H1 (cell line): Measurements from ENCODE around the gene AXIN2. TPM values are rescaled to one million over a fixed set of nuclear protein-coding genes. Genes with fewer than 3 reads are reported as not detected.
A peak's percentile ranks its signal among the peaks of the same experiment; 100 is the strongest.

Experiments
- CTCF ChIA-PET: fragments of 300-600 bp; sonication (Branson Sonifier 250); formaldehyde crosslinking; loops from one replicate; lab custom pipeline; 2021; ENCODE audit not compliant: partially characterized antibody; lab: Charles Lee
- POLR2A ChIA-PET: fragments of 300-600 bp; sonication (Branson Sonifier 250); formaldehyde crosslinking; loops from one replicate; lab custom pipeline; 2021; ENCODE audit warnings: inconsistent platforms; ENCODE audit not compliant: partially characterized antibody; lab: Charles Lee
- DNase-seq, 2 experiments: peaks; one replicate each; pipeline versions ENCODE4 v3.0.0 to v3.0.0-alpha.2; 2010 to 2022; ENCODE audit warnings: low spot score in 2 of 2, low read depth in 1 of 2, mixed read lengths in 1 of 2
- FAIRE-seq: peaks from 2 replicates; lab custom pipeline; 2011; peaks lifted over from hg19 to GRCh38; lab: Jason Lieb, UNC
- H2AFZ ChIP-seq: 2 replicates; pipeline ENCODE4 v1.8.1; 2012; ENCODE audit warnings: low read length, inconsistent platforms
- H2AK5ac ChIP-seq: 2 replicates; pipeline ENCODE4 v1.6.1; 2013; ENCODE audit warnings: low read depth, low read length
- H2BK120ac ChIP-seq: replicated peaks from 2 replicates; pipeline ENCODE3; 2013; ENCODE audit warnings: low read depth, low read length, inconsistent platforms
- H2BK12ac ChIP-seq: 2 replicates; pipeline ENCODE4 v1.6.1; 2013; ENCODE audit warnings: low read depth, low read length
- H2BK15ac ChIP-seq: 2 replicates; pipeline ENCODE4 v1.6.1; 2013; ENCODE audit warnings: low read length
- H2BK20ac ChIP-seq: 2 replicates; pipeline ENCODE4 v1.6.1; 2013; ENCODE audit warnings: low read length
- H2BK5ac ChIP-seq: 2 replicates; pipeline ENCODE4 v1.6.1; 2013; ENCODE audit warnings: low read depth, low read length
- H3K14ac ChIP-seq: 2 replicates; pipeline ENCODE4 v1.6.1; 2013; ENCODE audit warnings: inconsistent platforms; ENCODE audit not compliant: insufficient read length
- H3K18ac ChIP-seq: 2 replicates; pipeline ENCODE4 v1.6.1; 2013; ENCODE audit warnings: low read length; ENCODE audit errors: extremely low read depth
- H3K23ac ChIP-seq: 2 replicates; pipeline ENCODE4 v1.6.1; 2013; ENCODE audit warnings: inconsistent platforms; ENCODE audit not compliant: insufficient read length
- H3K23me2 ChIP-seq: 2 replicates; pipeline ENCODE4 v1.6.1; 2013; ENCODE audit warnings: low read depth, low read length
- H3K27ac ChIP-seq: 2 replicates; pipeline ENCODE4 v1.6.1; 2011; ENCODE audit warnings: low read depth, low read length, inconsistent platforms
- H3K27me3 ChIP-seq, 4 experiments: replicated peaks in 1 of 4; 1 replicate in 1 of 4; 2 replicates in 3 of 4; pipeline versions ENCODE4 v1.6.1 to v1.8.1; 2011 to 2013; ENCODE audit warnings: low read length in 3 of 4, mild to moderate bottlenecking in 3 of 4, inconsistent platforms in 2 of 4, mixed read lengths in 2 of 4, moderate library complexity in 1 of 4; ENCODE audit not compliant: control insufficient read depth in 3 of 4, insufficient read depth in 3 of 4; ENCODE audit errors: extremely low read depth in 1 of 4
- H3K36me3 ChIP-seq, 4 experiments: 2 replicates each; pipeline versions ENCODE4 v1.6.1 to v1.8.1; 2011 to 2013; ENCODE audit warnings: mild to moderate bottlenecking in 4 of 4, low read length in 3 of 4, moderate library complexity in 2 of 4, control low read depth in 1 of 4, inconsistent platforms in 1 of 4; ENCODE audit not compliant: insufficient read depth in 4 of 4, control insufficient read depth in 2 of 4
- H3K4ac ChIP-seq: replicated peaks from 2 replicates; pipeline ENCODE3; 2013; ENCODE audit warnings: low read length, low read depth, mixed read lengths, inconsistent platforms; ENCODE audit not compliant: insufficient read length
- H3K4me1 ChIP-seq, 4 experiments: replicated peaks in 1 of 4; 1 replicate in 1 of 4; 2 replicates in 3 of 4; pipeline versions ENCODE4 v1.6.1 to v1.8.1; 2011 to 2013; ENCODE audit warnings: low read length in 3 of 4, inconsistent platforms in 2 of 4, mixed read lengths in 1 of 4; ENCODE audit not compliant: insufficient read depth in 4 of 4, control insufficient read depth in 3 of 4
- H3K4me2 ChIP-seq, 2 experiments: 2 replicates each; pipeline versions ENCODE4 v1.6.1 to v1.8.1; 2011 to 2013; ENCODE audit warnings: low read depth in 2 of 2, low read length in 2 of 2, control low read depth in 1 of 2, inconsistent platforms in 1 of 2, mild to moderate bottlenecking in 1 of 2; ENCODE audit not compliant: insufficient read depth in 1 of 2
- H3K4me3 ChIP-seq, 4 experiments: fragments of 200-600, 300-600 bp in 1 of 4; sonication (generic), shearing (Covaris generic), sonication (Bioruptor Twin) in 1 of 4; 2 replicates each; pipeline versions ENCODE4 v1.5.1 to v1.8.1; 2011 to 2016; ENCODE audit warnings: low read length in 4 of 4, low read depth in 3 of 4, control low read depth in 2 of 4, inconsistent platforms in 2 of 4, mild to moderate bottlenecking in 2 of 4, mixed read lengths in 1 of 4, moderate library complexity in 1 of 4; ENCODE audit not compliant: insufficient read depth in 2 of 4; ENCODE audit errors: extremely low read depth in 1 of 4
- H3K56ac ChIP-seq: replicated peaks from 2 replicates; pipeline ENCODE3; 2013; ENCODE audit warnings: low read depth, mild to moderate bottlenecking, mixed read lengths, low read length, inconsistent platforms; ENCODE audit not compliant: insufficient read length
- H3K79me1 ChIP-seq: 2 replicates; pipeline ENCODE4 v1.6.1; 2013; ENCODE audit warnings: low read depth, low read length, control low read depth
- H3K79me2 ChIP-seq, 2 experiments: 2 replicates each; pipeline versions ENCODE4 v1.6.1 to v1.8.1; 2012 to 2013; ENCODE audit warnings: low read length in 2 of 2, mild to moderate bottlenecking in 2 of 2, inconsistent platforms in 1 of 2; ENCODE audit not compliant: insufficient read depth in 2 of 2, control insufficient read depth in 1 of 2
- H3K9ac ChIP-seq, 4 experiments: replicated peaks in 1 of 4; 1 replicate in 1 of 4; 2 replicates in 3 of 4; pipeline versions ENCODE4 v1.6.1 to v1.8.1; 2011 to 2013; ENCODE audit warnings: low read depth in 3 of 4, low read length in 3 of 4, control low read depth in 2 of 4, mild to moderate bottlenecking in 2 of 4, moderate library complexity in 2 of 4, inconsistent platforms in 1 of 4; ENCODE audit errors: extremely low read depth in 1 of 4
- H3K9me3 ChIP-seq, 2 experiments: 2 replicates each; pipeline versions ENCODE4 v1.6.1 to v1.8.1; 2012 to 2013; ENCODE audit warnings: mild to moderate bottlenecking in 2 of 2, moderate library complexity in 2 of 2, control low read depth in 1 of 2, inconsistent platforms in 1 of 2, low read depth in 1 of 2, low read length in 1 of 2, mixed read lengths in 1 of 2; ENCODE audit not compliant: insufficient read depth in 2 of 2
- H4K20me1 ChIP-seq, 2 experiments: replicated peaks in 1 of 2; 2 replicates each; pipeline versions ENCODE3 to v1.8.1; 2011 to 2013; ENCODE audit warnings: inconsistent platforms in 2 of 2, low read length in 2 of 2, mild to moderate bottlenecking in 1 of 2; ENCODE audit not compliant: insufficient read depth in 2 of 2, control insufficient read depth in 1 of 2
- H4K5ac ChIP-seq: 2 replicates; pipeline ENCODE4 v1.6.1; 2013; ENCODE audit warnings: low read length, low read depth, mixed read lengths, inconsistent platforms; ENCODE audit not compliant: insufficient read length
- H4K8ac ChIP-seq: 2 replicates; pipeline ENCODE4 v1.8.0; 2013; ENCODE audit warnings: mild to moderate bottlenecking, moderate library complexity, low read length, inconsistent platforms; ENCODE audit not compliant: insufficient read depth; ENCODE audit errors: extremely low read depth
- H4K91ac ChIP-seq: replicated peaks from 2 replicates; pipeline ENCODE3; 2013; ENCODE audit warnings: low read length, mixed read lengths, inconsistent platforms; ENCODE audit not compliant: insufficient read length
- BACH1 ChIP-seq: IDR thresholded peaks from 2 replicates; pipeline ENCODE4 v1.6.1; 2012; ENCODE audit warnings: low read length, improper control_type of control experiment
- CBX5 ChIP-seq: fragments of 300-800, 300-1000 bp; sonication (generic); IDR thresholded peaks from 2 replicates; pipeline ENCODE4 v1.7.1; 2016; ENCODE audit warnings: antibody characterized with exemption, low read length, low read depth
- KDM5A ChIP-seq: fragments of 200-600 bp; IDR thresholded peaks from 2 replicates; pipeline ENCODE4 v1.7.1; 2012; ENCODE audit warnings: mild to moderate bottlenecking, low read length, inconsistent platforms, mixed read lengths
- RBBP5 ChIP-seq: IDR thresholded peaks from 2 replicates; pipeline ENCODE4 v1.7.1; 2012; ENCODE audit warnings: low read depth, mild to moderate bottlenecking, inconsistent platforms, low read length, moderate library complexity, borderline replicate concordance
- RNF2 ChIP-seq: fragments of 200-900, 300-1000 bp; sonication (generic); IDR thresholded peaks from 2 replicates; pipeline ENCODE4 v1.7.1; 2016; ENCODE audit warnings: borderline replicate concordance, low read depth, mild to moderate bottlenecking, antibody characterized with exemption, low read length; ENCODE audit not compliant: poor library complexity, severe bottlenecking; ENCODE audit errors: missing control alignments
- SIRT6 ChIP-seq: IDR thresholded peaks from one replicate; pipeline ENCODE4 v1.7.1; 2012; ENCODE audit warnings: low read length, inconsistent platforms
- TCF12 ChIP-seq: IDR thresholded peaks from 2 replicates; pipeline ENCODE4 v1.6.1; 2011; ENCODE audit warnings: low read depth, mild to moderate bottlenecking, low read length
- YY1 ChIP-seq: IDR thresholded peaks from 2 replicates; pipeline ENCODE4 v1.6.1; 2011; ENCODE audit warnings: low read depth, mild to moderate bottlenecking, low read length
- WGBS, 2 experiments: shearing (Covaris generic) in 1 of 2; methylation state at CpG; one replicate each; pipeline versions ENCODE4 v1.1.6 to v1.1.7; 2013 to 2015; ENCODE audit warnings: low lambda C conversion rate in 2 of 2, mixed read lengths in 2 of 2, inconsistent platforms in 1 of 2, low coverage in 1 of 2, missing lambda C conversion rate in 1 of 2; ENCODE audit not compliant: insufficient replicate concordance in 2 of 2, insufficient coverage in 1 of 2, insufficient read length in 1 of 2; ENCODE audit errors: extremely low coverage in 1 of 2, missing lambda C conversion rate in 1 of 2; 5-methylcytosine and 5-hydroxymethylcytosine counted together
- polyA plus RNA-seq, 7 experiments: library from polyadenylated mRNA; depleted of rRNA in 3 of 7; stranded (reverse) in 5 of 7; unstranded in 2 of 7; fragments of >200 nt in 5 of 7; fragments of 200-250 nt in 2 of 7; gene quantifications; 1 replicate in 5 of 7; 2 replicates in 1 of 7; 4 replicates in 1 of 7; pipeline versions ENCODE4 v1.2.1 to v1.2.3, GENCODE V29; 2011 to 2013; ENCODE audit warnings: missing spikeins in 2 of 7, mixed read lengths in 2 of 7
- total RNA-seq: library from RNA; stranded (reverse); fragmentation: NEBNext Ultra II Directional; extraction: Animal tissue kit (Norgen Biotek cat#: 25700); gene quantifications from 2 replicates; pipeline ENCODE4 v1.2.1, GENCODE V29; 2021
- TF ChIP-seq, protein P1 (sequence below): IDR thresholded peaks from 2 replicates; pipeline ENCODE4 v1.6.1; 2011; ENCODE audit warnings: low read length, improper control_type of control experiment

AXIN2 gene
- total and polyA plus RNA-seq, 2 of the 8 experiments (the other 6 are each of a cell fraction or from before 2014, with no cell fraction given): 17.7 to 33.4 TPM

DNA sequence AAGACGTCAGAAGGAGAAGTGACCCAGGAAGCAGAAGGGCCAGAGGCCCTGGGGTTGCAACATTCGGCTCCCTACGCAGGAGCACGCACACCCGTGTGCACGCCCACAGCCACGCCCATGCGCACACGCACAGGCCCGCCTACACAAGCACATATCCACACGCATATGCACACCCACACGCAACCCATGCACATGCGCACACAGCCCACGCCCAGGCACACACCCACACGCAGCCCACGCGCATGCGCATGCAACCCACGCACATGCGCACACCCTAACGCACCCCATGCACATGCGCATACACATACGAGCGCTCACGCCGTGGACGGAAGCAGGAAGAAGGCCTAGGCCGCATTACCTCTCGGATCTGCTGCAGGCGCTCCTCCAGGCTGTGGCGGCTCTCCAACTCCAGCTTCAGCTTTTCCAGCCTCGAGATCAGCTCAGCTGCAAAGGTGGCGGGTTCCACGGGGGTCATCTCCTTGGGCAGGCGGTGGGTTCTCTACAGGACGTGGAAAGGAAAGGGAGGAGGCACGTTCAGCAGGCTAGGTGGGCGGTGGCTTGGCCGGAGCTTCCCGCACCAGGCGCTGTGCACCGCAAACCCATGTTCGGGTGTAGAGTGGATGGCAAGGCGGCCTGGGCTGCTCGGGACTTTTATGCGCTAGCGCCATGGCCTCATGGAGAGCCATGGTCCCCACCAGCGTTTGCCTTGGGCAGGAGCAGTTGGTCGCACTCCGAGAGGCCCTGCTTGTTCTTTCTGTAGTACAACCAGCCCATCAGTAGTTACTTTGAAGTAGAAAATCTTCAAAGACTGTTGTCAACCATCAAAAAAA is 23.4 kb downstream of the AXIN2 start:
- Histone ChIP-seq H3K9ac (no peak overlapping the region), H4K8ac (peak overlapping the region; percentile 28; the same call in 1 of the 2 replicates), H4K20me1 (peaks cover 0 to 18% of the 10 kb centered on the region in 2 experiments), H3K4me2 (no peak overlapping the region), H3K4me1 (peaks cover 2 to 12% (median 6%) of the 10 kb centered on the region in 4 experiments; a peak in 6 of 7 replicates), H3K56ac (no peak overlapping the region), H3K14ac (no peak overlapping the region), H3K27me3 (no peaks in the 10 kb centered on the region), H2AK5ac (no peak overlapping the region), H4K5ac (no peak overlapping the region), H3K4me3 (no peak overlapping the region), H2BK15ac (no peak overlapping the region), H3K27ac (no peak overlapping the region), H2AFZ (no peak overlapping the region), H3K23ac (no peak overlapping the region), H2BK5ac (peak overlapping the region; percentile 93), H3K79me2 (peaks cover 2 to 34% of the 10 kb centered on the region in 2 experiments; a peak in 3 of 4 replicates), H3K4ac (no peak overlapping the region), H4K91ac (peak overlapping the region; percentile 37), H2BK12ac (no peak overlapping the region; the same call in 1 of the 2 replicates), H2BK120ac (no peak overlapping the region), H3K79me1 (peaks cover 10% of the 10 kb centered on the region), H3K36me3 (peaks cover 25 to 81% (median 50%) of the 10 kb centered on the region in 4 experiments), H2BK20ac (no peak overlapping the region), H3K23me2 (no peaks in the 10 kb centered on the region), H3K18ac (0 out of 2 replicates have a peak overlapping the region, but pooled peaks have one; percentile 5), H3K9me3 (no peaks in the 10 kb centered on the region)
- POLR2A ChIA-PET: interaction anchor here (1.5 kb wide), 1 partner anchor 7 kb away, joined by 8 read pairs; no protein-coding TSS in a partner anchor
- WGBS, 2 experiments: 88% methylated on average over 40 of the region's 50 CpGs; no CpG with 5 or more reads in 1 of the 2 experiments
- CTCF ChIA-PET: interaction anchor here (0.7 to 10.2 kb wide), 4 partner anchors 15 to 306 kb away, joined by 3 to 62 read pairs (median 4); no protein-coding TSS in a partner anchor
- no peak for DNase-seq
- no peak for FAIRE-seq
- TF ChIP-seq, protein P1, sequence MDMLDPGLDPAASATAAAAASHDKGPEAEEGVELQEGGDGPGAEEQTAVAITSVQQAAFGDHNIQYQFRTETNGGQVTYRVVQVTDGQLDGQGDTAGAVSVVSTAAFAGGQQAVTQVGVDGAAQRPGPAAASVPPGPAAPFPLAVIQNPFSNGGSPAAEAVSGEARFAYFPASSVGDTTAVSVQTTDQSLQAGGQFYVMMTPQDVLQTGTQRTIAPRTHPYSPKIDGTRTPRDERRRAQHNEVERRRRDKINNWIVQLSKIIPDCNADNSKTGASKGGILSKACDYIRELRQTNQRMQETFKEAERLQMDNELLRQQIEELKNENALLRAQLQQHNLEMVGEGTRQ: no peak
- TF ChIP-seq YY1 (no peak), KDM5A (no peak), BACH1 (no peak), RBBP5 (no peak), CBX5 (no peak), TCF12 (no peak), RNF2 (no peak), SIRT6 (no peak)
